DND-41 (cell line): ENCODE results near the gene YTHDF2.

Experiments used
- ATAC-seq: fragments of 200-7000 bp; cut with Tn5 transposase; 3 replicates; pipeline ENCODE4 v1.9.1; 2021; ENCODE audit warnings: low read depth; ENCODE audit not compliant: insufficient read depth
- DNase-seq: peaks from one replicate; pipeline ENCODE4 v3.0.0-alpha.2; 2020
- H2AFZ ChIP-seq: 2 replicates; pipeline ENCODE4 v1.6.0; 2012; ENCODE audit warnings: low read depth, low read length
- H3K27ac ChIP-seq: 2 replicates; pipeline ENCODE4 v1.5.1; 2012; ENCODE audit warnings: low read length, inconsistent platforms
- H3K27me3 ChIP-seq: fragments of 200-600 bp; sonication (generic); 2 replicates; pipeline ENCODE4 v1.6.0; 2012; ENCODE audit warnings: low read length, mild to moderate bottlenecking, inconsistent platforms; ENCODE audit not compliant: insufficient read depth, poor library complexity
- H3K36me3 ChIP-seq: 2 replicates; pipeline ENCODE4 v1.5.1; 2012; ENCODE audit warnings: low read length, inconsistent platforms; ENCODE audit not compliant: insufficient read depth
- H3K4me1 ChIP-seq: 2 replicates; pipeline ENCODE4 v1.5.1; 2012; ENCODE audit warnings: mild to moderate bottlenecking, low read length; ENCODE audit not compliant: insufficient read depth
- H3K4me2 ChIP-seq: 2 replicates; pipeline ENCODE4 v1.6.0; 2012; ENCODE audit warnings: mild to moderate bottlenecking, moderate library complexity, low read length, inconsistent platforms; ENCODE audit not compliant: insufficient read depth
- H3K4me3 ChIP-seq, 2 experiments: fragments of 200-600 bp in 1 of 2; shearing (Covaris generic) in 1 of 2; 2 replicates each; pipeline ENCODE4 v1.5.1; 2012 to 2016; ENCODE audit warnings: inconsistent platforms in 2 of 2, low read length in 2 of 2, mild to moderate bottlenecking in 2 of 2, low read depth in 1 of 2, moderate library complexity in 1 of 2
- H3K79me2 ChIP-seq: 2 replicates; pipeline ENCODE4 v1.6.0; 2012; ENCODE audit warnings: low read length, inconsistent platforms; ENCODE audit not compliant: insufficient read depth
- H3K9ac ChIP-seq: 2 replicates; pipeline ENCODE4 v1.6.0; 2012; ENCODE audit warnings: low read depth, mild to moderate bottlenecking, inconsistent platforms, low read length, moderate library complexity
- H3K9me3 ChIP-seq: 2 replicates; pipeline ENCODE4 v1.5.1; 2012; ENCODE audit warnings: low read length, moderate library complexity, mild to moderate bottlenecking, inconsistent platforms; ENCODE audit not compliant: insufficient read depth, severe bottlenecking
- H4K20me1 ChIP-seq: 2 replicates; pipeline ENCODE4 v1.6.0; 2012; ENCODE audit warnings: low read length; ENCODE audit not compliant: insufficient read depth
- EZH2 ChIP-seq: IDR thresholded peaks from 3 replicates; pipeline ENCODE4 v1.6.1; 2012; ENCODE audit warnings: borderline replicate concordance, low read depth, mild to moderate bottlenecking, moderate library complexity, low read length, inconsistent platforms; ENCODE audit not compliant: severe bottlenecking
- TF ChIP-seq, protein P1 (sequence below): IDR thresholded peaks from 2 replicates; pipeline ENCODE4 v1.5.1; 2012; ENCODE audit warnings: borderline replicate concordance, low read length, moderate library complexity, mild to moderate bottlenecking; ENCODE audit not compliant: poor library complexity, severe bottlenecking; ENCODE audit errors: extremely low read depth

The YTHDF2 gene

GRCh38 chr1:28817133-28817532 lies 80.4 kb downstream of the YTHDF2 start:
- H3K36me3 ChIP-seq = no peaks in the 10 kb centered on the region
- H3K4me1 ChIP-seq = no peaks in the 10 kb centered on the region
- H3K9me3 ChIP-seq = no peaks in the 10 kb centered on the region
- peaks cover 9% of the 10 kb centered on the region for H3K27me3 ChIP-seq
- TF ChIP-seq, protein P1, sequence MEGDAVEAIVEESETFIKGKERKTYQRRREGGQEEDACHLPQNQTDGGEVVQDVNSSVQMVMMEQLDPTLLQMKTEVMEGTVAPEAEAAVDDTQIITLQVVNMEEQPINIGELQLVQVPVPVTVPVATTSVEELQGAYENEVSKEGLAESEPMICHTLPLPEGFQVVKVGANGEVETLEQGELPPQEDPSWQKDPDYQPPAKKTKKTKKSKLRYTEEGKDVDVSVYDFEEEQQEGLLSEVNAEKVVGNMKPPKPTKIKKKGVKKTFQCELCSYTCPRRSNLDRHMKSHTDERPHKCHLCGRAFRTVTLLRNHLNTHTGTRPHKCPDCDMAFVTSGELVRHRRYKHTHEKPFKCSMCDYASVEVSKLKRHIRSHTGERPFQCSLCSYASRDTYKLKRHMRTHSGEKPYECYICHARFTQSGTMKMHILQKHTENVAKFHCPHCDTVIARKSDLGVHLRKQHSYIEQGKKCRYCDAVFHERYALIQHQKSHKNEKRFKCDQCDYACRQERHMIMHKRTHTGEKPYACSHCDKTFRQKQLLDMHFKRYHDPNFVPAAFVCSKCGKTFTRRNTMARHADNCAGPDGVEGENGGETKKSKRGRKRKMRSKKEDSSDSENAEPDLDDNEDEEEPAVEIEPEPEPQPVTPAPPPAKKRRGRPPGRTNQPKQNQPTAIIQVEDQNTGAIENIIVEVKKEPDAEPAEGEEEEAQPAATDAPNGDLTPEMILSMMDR = no peak
- TF ChIP-seq EZH2 = no peak
- no peak for ATAC-seq
- H4K20me1 ChIP-seq = peaks cover 3% of the 10 kb centered on the region; the same call in 1 of the 2 replicates
- H3K79me2 ChIP-seq = no peaks in the 10 kb centered on the region
- H3K27ac ChIP-seq = no peak overlapping the region
- no peak for DNase-seq
- H2AFZ ChIP-seq = no peak overlapping the region
- no peak overlapping the region for H3K9ac ChIP-seq
- no peak overlapping the region for H3K4me3 ChIP-seq
- no peak overlapping the region for H3K4me2 ChIP-seq

GRCh38 chr1:28819020-28819419 lies 82.3 kb downstream of the YTHDF2 start:
- ATAC-seq = no peak
- no peak overlapping the region for H3K4me2 ChIP-seq
- H3K36me3 ChIP-seq = no peaks in the 10 kb centered on the region
- H2AFZ ChIP-seq = no peak overlapping the region
- H3K79me2 ChIP-seq = no peaks in the 10 kb centered on the region
- H3K27me3 ChIP-seq = peaks cover 9% of the 10 kb centered on the region
- no peak overlapping the region for H3K9ac ChIP-seq
- no peak overlapping the region for H3K27ac ChIP-seq
- H4K20me1 ChIP-seq = peaks cover 3% of the 10 kb centered on the region; the same call in 1 of the 2 replicates
- H3K9me3 ChIP-seq = no peaks in the 10 kb centered on the region
- no peaks in the 10 kb centered on the region for H3K4me1 ChIP-seq
- DNase-seq = no peak
- no peak for TF ChIP-seq EZH2
- TF ChIP-seq, protein P1 = no peak
- H3K4me3 ChIP-seq = no peak overlapping the region
